Stimulated activated CD4-positive, alpha-beta T cell treated with anti-CD3 and anti-CD28 coated beads, Interleukin-15, amount 100 ng/mL, for 24 hours (primary cell): ENCODE data around the gene SELPLG.
"Not testable (repeated sequence)": the region's sequence is repeated elsewhere in the genome, so short reads cannot be mapped to it uniquely, and the experiment has no call there.

ENCODE experiments used
- DNase-seq: peaks from one replicate; pipeline ENCODE4 v3.0.0-alpha.2; 2020

SELPLG gene

GRCh38 chr12:108602976-108603704 is 30.6 kb downstream of the SELPLG start:
- no peak for DNase-seq

GRCh38 chr12:108602209-108602705 is 31.4 kb downstream of the SELPLG start:
- DNase-seq = no peak

GRCh38 chr12:108600702-108601007 is 33.0 kb downstream of the SELPLG start:
- no peak for DNase-seq

- no peak for DNase-seq
Observed at GRCh38 chr12:108599948-108600701, 33.6 kb downstream of the SELPLG start.

GRCh38 chr12:108599541-108599940 is 34.2 kb downstream of the SELPLG start:
- DNase-seq = no peak

- no peak for DNase-seq
Observed at GRCh38 chr12:108598553-108599250, 35.0 kb downstream of the SELPLG start.

GRCh38 chr12:108597559-108598471 is 35.9 kb downstream of the SELPLG start, which contains the start of gene TMEM119:
TSS of gene TMEM119 (minus strand) at chr12:108598084. CDS start at chr12:108592383, 5,701 bp downstream.
- DNase-seq = no peak

GRCh38 chr12:108596854-108597558 is 36.7 kb downstream of the SELPLG start:
- no peak for DNase-seq

GRCh38 chr12:108595711-108596647 is 37.7 kb downstream of the SELPLG start:
- no peak for DNase-seq

- no peak for DNase-seq
Observed at GRCh38 chr12:108594960-108595710, 38.6 kb downstream of the SELPLG start.

GRCh38 chr12:108594323-108594903 is 39.3 kb downstream of the SELPLG start:
- no peak for DNase-seq

- no peak for DNase-seq
Observed at GRCh38 chr12:108592033-108592909, 41.4 kb downstream of the SELPLG start.

GRCh38 chr12:108591267-108591980 is 42.3 kb downstream of the SELPLG start:
- DNase-seq = no peak

GRCh38 chr12:108590463-108590862 is 43.2 kb downstream of the SELPLG start:
- not testable (repeated sequence) for DNase-seq

GRCh38 chr12:108589840-108590229 is 43.9 kb downstream of the SELPLG start:
- no peak for DNase-seq

- no peak for DNase-seq
Observed at GRCh38 chr12:108589028-108589839, 44.5 kb downstream of the SELPLG start.

GRCh38 chr12:108587826-108588225 is 45.9 kb downstream of the SELPLG start:
- no peak for DNase-seq
